ENCODE results near the gene LCOR.

Gene LCOR

DNA sequence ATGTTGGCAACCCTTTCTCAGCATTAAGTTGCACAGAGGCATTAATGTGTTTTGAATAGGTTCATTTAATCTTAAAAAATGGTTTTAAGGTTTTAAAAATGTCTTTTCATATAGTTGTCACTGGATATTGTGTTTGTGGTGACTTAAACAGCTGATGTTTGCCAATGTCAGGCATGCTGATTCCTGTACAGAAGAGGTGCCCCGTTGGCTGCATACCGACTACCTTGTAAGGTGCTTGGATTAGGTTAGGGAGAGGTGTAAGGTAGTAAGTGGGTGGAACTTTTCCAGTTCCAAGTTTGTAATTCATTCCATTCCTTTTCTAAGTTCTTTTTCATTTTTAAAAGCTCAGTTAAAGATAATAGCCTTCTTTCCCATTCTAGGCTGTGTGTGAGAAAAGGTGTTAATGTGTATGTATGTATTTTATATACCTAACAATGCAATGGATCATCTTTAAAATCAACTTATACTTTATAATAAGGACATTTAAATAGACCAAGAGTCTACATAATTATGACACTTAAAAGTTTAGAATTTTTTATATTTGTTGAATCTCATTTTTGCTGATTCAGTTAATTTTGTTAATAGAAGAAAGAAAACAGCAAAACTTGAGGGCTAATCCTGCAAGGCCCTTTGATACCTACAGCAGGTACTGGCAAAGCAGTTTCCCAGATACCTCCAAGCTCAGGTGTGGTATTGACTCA lies 155.2 kb downstream of the LCOR start:
- H3K27ac ChIP-seq (ENCODE audit: low read depth, low read length, severe bottlenecking) = no peak overlapping the region
- no peak overlapping the region for H3K4me3 ChIP-seq (ENCODE audit: extremely low read depth, insufficient read depth, low read length, poor library complexity, severe bottlenecking)
- H3K36me3 ChIP-seq (ENCODE audit: control insufficient read depth, insufficient read depth, low read length) = peaks cover 12% of the 10 kb centered on the region
- no CpG with 5 or more reads among the region's 2 CpGs for WGBS, 2 experiments (ENCODE audit: insufficient coverage in 2 of 2)
- no peaks in the 10 kb centered on the region for H3K9me3 ChIP-seq (ENCODE audit: control insufficient read depth, low read length)
- H3K4me1 ChIP-seq (ENCODE audit: control insufficient read depth, insufficient read depth, low read length, poor library complexity, severe bottlenecking) = peaks cover 7% of the 10 kb centered on the region

GRCh38 chr10:96987842-96988175 lies 155.7 kb downstream of the LCOR start:
- no peaks in the 10 kb centered on the region for H3K9me3 ChIP-seq (ENCODE audit: control insufficient read depth, low read length)
- no peak overlapping the region for H3K27ac ChIP-seq (ENCODE audit: low read depth, low read length, severe bottlenecking)
- WGBS, 2 experiments (ENCODE audit: insufficient coverage in 2 of 2) = 86 to 100% methylated on average over 2 to 3 of the region's 3 CpGs
- H3K36me3 ChIP-seq (ENCODE audit: control insufficient read depth, insufficient read depth, low read length) = peaks cover 6% of the 10 kb centered on the region
- peaks cover 7% of the 10 kb centered on the region for H3K4me1 ChIP-seq (ENCODE audit: control insufficient read depth, insufficient read depth, low read length, poor library complexity, severe bottlenecking)
- no peak overlapping the region for H3K4me3 ChIP-seq (ENCODE audit: extremely low read depth, insufficient read depth, low read length, poor library complexity, severe bottlenecking)

- peaks cover 7% of the 10 kb centered on the region for H3K4me1 ChIP-seq (ENCODE audit: control insufficient read depth, insufficient read depth, low read length, poor library complexity, severe bottlenecking)
- 95 to 96% methylated on average over 3 of the region's 4 CpGs for WGBS, 2 experiments (ENCODE audit: insufficient coverage in 2 of 2)
- no peak overlapping the region for H3K4me3 ChIP-seq (ENCODE audit: extremely low read depth, insufficient read depth, low read length, poor library complexity, severe bottlenecking)
- peaks cover under 1% of the 10 kb centered on the region for H3K36me3 ChIP-seq (ENCODE audit: control insufficient read depth, insufficient read depth, low read length)
- no peak overlapping the region for H3K27ac ChIP-seq (ENCODE audit: low read depth, low read length, severe bottlenecking)
- H3K9me3 ChIP-seq (ENCODE audit: control insufficient read depth, low read length) = no peaks in the 10 kb centered on the region
Observed at GRCh38 chr10:96988426-96988825, 156.3 kb downstream of the LCOR start.

GRCh38 chr10:96991313-96991841 lies 159.3 kb downstream of the LCOR start:
- Histone ChIP-seq H3K4me3 (ENCODE audit: extremely low read depth, insufficient read depth, low read length, poor library complexity, severe bottlenecking) (no peak overlapping the region), H3K9me3 (ENCODE audit: control insufficient read depth, low read length) (no peaks in the 10 kb centered on the region), H3K27ac (ENCODE audit: low read depth, low read length, severe bottlenecking) (no peak overlapping the region), H3K4me1 (ENCODE audit: control insufficient read depth, insufficient read depth, low read length, poor library complexity, severe bottlenecking) (peaks cover 7% of the 10 kb centered on the region), H3K36me3 (ENCODE audit: control insufficient read depth, insufficient read depth, low read length) (no peaks in the 10 kb centered on the region)
- 92 to 93% methylated on average over 3 to 7 of the region's 7 CpGs for WGBS, 2 experiments (ENCODE audit: insufficient coverage in 2 of 2)

- H3K36me3 ChIP-seq (ENCODE audit: control insufficient read depth, insufficient read depth, low read length) = no peaks in the 10 kb centered on the region
- H3K9me3 ChIP-seq (ENCODE audit: control insufficient read depth, low read length) = no peaks in the 10 kb centered on the region
- peaks cover 7% of the 10 kb centered on the region for H3K4me1 ChIP-seq (ENCODE audit: control insufficient read depth, insufficient read depth, low read length, poor library complexity, severe bottlenecking)
- H3K4me3 ChIP-seq (ENCODE audit: extremely low read depth, insufficient read depth, low read length, poor library complexity, severe bottlenecking) = no peak overlapping the region
- no peak overlapping the region for H3K27ac ChIP-seq (ENCODE audit: low read depth, low read length, severe bottlenecking)
- 86 to 100% methylated on average over 1 of the region's 1 CpG for WGBS, 2 experiments (ENCODE audit: insufficient coverage in 2 of 2)
Observed at GRCh38 chr10:96992721-96993120, 160.6 kb downstream of the LCOR start.

GRCh38 chr10:96995851-96996250 lies 163.8 kb downstream of the LCOR start:
- WGBS, 2 experiments (ENCODE audit: insufficient coverage in 2 of 2) = 93 to 95% methylated on average over 3 to 4 of the region's 4 CpGs
- no peaks in the 10 kb centered on the region for H3K9me3 ChIP-seq (ENCODE audit: control insufficient read depth, low read length)
- no peaks in the 10 kb centered on the region for H3K4me1 ChIP-seq (ENCODE audit: control insufficient read depth, insufficient read depth, low read length, poor library complexity, severe bottlenecking)
- H3K36me3 ChIP-seq (ENCODE audit: control insufficient read depth, insufficient read depth, low read length) = no peaks in the 10 kb centered on the region
- H3K27ac ChIP-seq (ENCODE audit: low read depth, low read length, severe bottlenecking) = no peak overlapping the region
- H3K4me3 ChIP-seq (ENCODE audit: extremely low read depth, insufficient read depth, low read length, poor library complexity, severe bottlenecking) = no peak overlapping the region

DNA sequence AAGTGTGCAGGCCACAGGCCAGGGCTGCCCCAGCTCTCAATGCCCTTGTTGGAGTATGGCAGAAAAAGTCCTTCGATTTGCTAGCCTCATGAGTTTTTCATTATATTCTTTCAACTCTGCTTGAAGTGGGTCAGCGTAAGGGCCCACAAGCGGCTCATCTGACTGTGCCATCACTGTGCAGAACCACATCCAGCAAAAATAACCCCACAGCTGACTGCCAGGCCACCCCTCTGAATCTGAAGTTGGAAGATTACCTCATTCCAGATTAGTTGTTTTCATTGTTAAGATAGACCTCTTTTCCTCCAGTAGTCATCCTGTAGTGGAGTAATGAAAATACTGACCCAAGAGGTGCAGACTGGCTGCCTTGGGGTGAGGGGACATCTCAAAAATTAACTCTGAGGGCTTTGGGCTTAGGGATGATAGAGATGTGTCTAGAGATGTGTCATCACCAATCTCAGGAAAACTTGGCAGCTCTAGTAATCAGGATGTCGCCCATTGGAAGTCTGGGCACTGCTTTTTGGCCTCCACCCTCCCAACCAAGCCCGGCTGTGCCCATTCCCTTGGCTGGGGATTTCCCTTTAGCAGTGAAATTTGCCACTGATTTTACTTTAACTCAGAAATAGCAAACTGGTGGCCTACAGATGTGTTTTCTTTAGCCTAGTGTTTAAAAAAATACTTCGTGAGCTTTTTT lies 164.3 kb downstream of the LCOR start:
- WGBS, 2 experiments (ENCODE audit: insufficient coverage in 2 of 2) = 91 to 93% methylated on average over 3 to 4 of the region's 6 CpGs
- Histone ChIP-seq H3K9me3 (ENCODE audit: control insufficient read depth, low read length) (no peaks in the 10 kb centered on the region), H3K4me3 (ENCODE audit: extremely low read depth, insufficient read depth, low read length, poor library complexity, severe bottlenecking) (no peak overlapping the region), H3K36me3 (ENCODE audit: control insufficient read depth, insufficient read depth, low read length) (no peaks in the 10 kb centered on the region), H3K4me1 (ENCODE audit: control insufficient read depth, insufficient read depth, low read length, poor library complexity, severe bottlenecking) (no peaks in the 10 kb centered on the region), H3K27ac (ENCODE audit: low read depth, low read length, severe bottlenecking) (no peak overlapping the region)

- Histone ChIP-seq H3K4me3 (ENCODE audit: extremely low read depth, insufficient read depth, low read length, poor library complexity, severe bottlenecking) (no peak overlapping the region), H3K36me3 (ENCODE audit: control insufficient read depth, insufficient read depth, low read length) (no peaks in the 10 kb centered on the region), H3K27ac (ENCODE audit: low read depth, low read length, severe bottlenecking) (no peak overlapping the region), H3K9me3 (ENCODE audit: control insufficient read depth, low read length) (no peaks in the 10 kb centered on the region), H3K4me1 (ENCODE audit: control insufficient read depth, insufficient read depth, low read length, poor library complexity, severe bottlenecking) (no peaks in the 10 kb centered on the region)
- 92 to 95% methylated on average over 9 to 13 of the region's 14 CpGs for WGBS, 2 experiments (ENCODE audit: insufficient coverage in 2 of 2)
Observed at GRCh38 chr10:96998329-96998888, 166.3 kb downstream of the LCOR start.

DNA sequence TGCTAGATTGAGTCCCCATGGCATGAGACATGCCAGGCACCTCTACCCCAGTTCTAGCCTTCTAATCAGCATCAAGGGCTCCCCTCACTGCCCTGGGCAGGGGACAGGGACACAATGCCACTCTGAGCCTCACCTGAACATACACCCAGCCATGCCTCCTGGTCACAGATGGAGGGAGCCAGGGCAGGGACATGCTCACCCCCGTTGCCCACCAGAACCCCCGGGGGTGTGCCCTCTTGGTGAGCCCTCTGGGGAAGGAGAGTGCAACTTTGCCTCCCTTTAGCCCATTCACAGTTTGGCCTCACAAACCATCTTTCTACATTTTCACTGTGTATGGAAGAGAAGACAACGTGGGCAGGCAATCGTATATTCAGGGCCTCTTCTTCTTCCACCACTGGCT lies 167.2 kb downstream of the LCOR start:
- Histone ChIP-seq H3K36me3 (ENCODE audit: control insufficient read depth, insufficient read depth, low read length) (no peaks in the 10 kb centered on the region), H3K4me3 (ENCODE audit: extremely low read depth, insufficient read depth, low read length, poor library complexity, severe bottlenecking) (no peak overlapping the region), H3K27ac (ENCODE audit: low read depth, low read length, severe bottlenecking) (no peak overlapping the region), H3K9me3 (ENCODE audit: control insufficient read depth, low read length) (no peaks in the 10 kb centered on the region), H3K4me1 (ENCODE audit: control insufficient read depth, insufficient read depth, low read length, poor library complexity, severe bottlenecking) (no peaks in the 10 kb centered on the region)
- WGBS, 2 experiments (ENCODE audit: insufficient coverage in 2 of 2) = 100% methylated on average over 1 of the region's 4 CpGs; no CpG with 5 or more reads in 1 of the 2 experiments

DNA sequence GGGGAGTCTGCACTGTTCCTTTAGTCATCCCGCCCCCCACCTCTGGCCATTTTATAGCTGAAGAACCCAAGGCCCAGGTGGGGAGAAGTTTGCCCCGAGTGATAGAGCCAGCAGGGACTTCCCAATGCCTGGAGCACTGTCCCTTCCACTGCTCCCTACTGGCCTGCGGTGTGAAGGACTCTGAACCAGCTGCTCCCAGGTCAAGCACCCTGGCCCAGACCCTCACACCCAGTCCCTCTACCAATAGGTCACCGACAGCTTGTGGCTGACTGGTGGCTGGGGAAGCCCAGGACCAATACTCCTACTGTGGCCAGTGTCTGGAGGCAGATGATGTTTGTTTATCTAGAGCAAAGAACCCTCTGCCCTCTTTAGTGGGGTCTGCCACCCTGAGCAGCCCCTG lies 167.9 kb downstream of the LCOR start:
- Histone ChIP-seq H3K36me3 (ENCODE audit: control insufficient read depth, insufficient read depth, low read length) (no peaks in the 10 kb centered on the region), H3K9me3 (ENCODE audit: control insufficient read depth, low read length) (no peaks in the 10 kb centered on the region), H3K4me3 (ENCODE audit: extremely low read depth, insufficient read depth, low read length, poor library complexity, severe bottlenecking) (no peak overlapping the region), H3K4me1 (ENCODE audit: control insufficient read depth, insufficient read depth, low read length, poor library complexity, severe bottlenecking) (no peaks in the 10 kb centered on the region), H3K27ac (ENCODE audit: low read depth, low read length, severe bottlenecking) (no peak overlapping the region)
- WGBS, 2 experiments (ENCODE audit: insufficient coverage in 2 of 2) = 92 to 100% methylated on average over 1 to 2 of the region's 4 CpGs

Data from mesodermal cell (in vitro differentiated cells).